ENCODE data around the gene TCIRG1.
A peak's percentile ranks its signal among the peaks of the same experiment; 100 is the strongest.

The TCIRG1 gene

GRCh38 chr11:68036717-68037239, 2.0 kb upstream of the TCIRG1 start:
- peak; percentile 21 for DNase-seq (ENCODE audit: low spot score)

- no peak for DNase-seq (ENCODE audit: low spot score)
Measured at GRCh38 chr11:68037411-68038225, 1.2 kb upstream of the TCIRG1 start.

GRCh38 chr11:68038226-68038717, 553 bp upstream of the TCIRG1 start:
- no peak for DNase-seq (ENCODE audit: low spot score)

GRCh38 chr11:68039526-68040086, 781 bp downstream of the TCIRG1 start:
- DNase-seq (ENCODE audit: low spot score) = no peak

GRCh38 chr11:68040101-68040956, 1.5 kb downstream of the TCIRG1 start:
- peak; percentile 32 for DNase-seq (ENCODE audit: low spot score)

- no peak for DNase-seq (ENCODE audit: low spot score)
Measured at GRCh38 chr11:68040957-68041591, 2.2 kb downstream of the TCIRG1 start.

- no peak for DNase-seq (ENCODE audit: low spot score)
Measured at GRCh38 chr11:68041617-68042218, 2.9 kb downstream of the TCIRG1 start.

GRCh38 chr11:68042219-68043028, 3.6 kb downstream of the TCIRG1 start:
- DNase-seq (ENCODE audit: low spot score) = no peak

GRCh38 chr11:68043029-68043348, 4.2 kb downstream of the TCIRG1 start:
- no peak for DNase-seq (ENCODE audit: low spot score)

- DNase-seq (ENCODE audit: low spot score) = no peak
Measured at GRCh38 chr11:68043349-68044144, 4.7 kb downstream of the TCIRG1 start.

- DNase-seq (ENCODE audit: low spot score) = no peak
Measured at GRCh38 chr11:68044145-68044813, 5.5 kb downstream of the TCIRG1 start.

GRCh38 chr11:68044898-68045351, 6.1 kb downstream of the TCIRG1 start:
- no peak for DNase-seq (ENCODE audit: low spot score)

- DNase-seq (ENCODE audit: low spot score) = no peak
Measured at GRCh38 chr11:68047437-68048290, 8.8 kb downstream of the TCIRG1 start.

GRCh38 chr11:68048681-68049508, 10.1 kb downstream of the TCIRG1 start:
- DNase-seq (ENCODE audit: low spot score) = no peak

- DNase-seq (ENCODE audit: low spot score) = no peak
Measured at GRCh38 chr11:68049509-68050370, 10.9 kb downstream of the TCIRG1 start.

GRCh38 chr11:68050371-68050841, 11.6 kb downstream of the TCIRG1 start:
- no peak for DNase-seq (ENCODE audit: low spot score)
